Cardiac muscle cell (in vitro differentiated cells and primary cell): ENCODE results near the gene SERTAD1. TPM values are rescaled to one million over a fixed set of nuclear protein-coding genes. Genes with fewer than 3 reads are reported as not detected.

ENCODE experiments used
- DNase-seq, 2 donors: peaks; one replicate each; pipeline versions ENCODE4 v3.0.0 to v3.0.0-alpha.2; 2010 to 2017; ENCODE audit warnings: low read depth in 1 of 2, low spot score in 1 of 2
- H3K27ac ChIP-seq: fragments of 200-600 bp; sonication (generic); 2 replicates; pipeline ENCODE4 v1.5.1; 2016
- H3K27me3 ChIP-seq: fragments of 200-600 bp; sonication (generic); 2 replicates; pipeline ENCODE4 v1.6.0; 2016; ENCODE audit warnings: control low read depth
- H3K36me3 ChIP-seq: fragments of 200-600 bp; sonication (generic); 2 replicates; pipeline ENCODE4 v1.5.1; 2016; ENCODE audit warnings: control low read depth
- H3K4me1 ChIP-seq: fragments of 200-600 bp; sonication (generic); 2 replicates; pipeline ENCODE4 v1.8.1; 2017; ENCODE audit warnings: low read depth, mild to moderate bottlenecking, mixed run types
- H3K4me3 ChIP-seq: fragments of 200-600 bp; sonication (generic); 2 replicates; pipeline ENCODE4 v1.5.1; 2016; ENCODE audit warnings: mild to moderate bottlenecking
- H3K9me3 ChIP-seq: fragments of 200-600 bp; sonication (generic); 2 replicates; pipeline ENCODE4 v1.5.1; 2017; ENCODE audit warnings: low read depth, mild to moderate bottlenecking, control low read depth
- polyA plus RNA-seq: library from polyadenylated mRNA; unstranded; fragments of >200 nt; fragmentation: Nextera tagmentation; extraction: Ambion mirVana; gene quantifications from 2 replicates; pipeline ENCODE4 v1.2.1, GENCODE V29; 2016
- total RNA-seq: library from RNA; depleted of rRNA; stranded (reverse); fragments of >200 nt; gene quantifications from 2 replicates; pipeline ENCODE4 v1.2.3, GENCODE V29; 2016
- TF ChIP-seq, protein P1 (sequence below): IDR thresholded peaks from 2 replicates; pipeline ENCODE4 v1.5.1; 2012; ENCODE audit warnings: low read depth, mild to moderate bottlenecking, low read length

The SERTAD1 gene
- total and polyA plus RNA-seq, 2 experiments from 2014 or later: 18.8 to 19.5 TPM

DNA sequence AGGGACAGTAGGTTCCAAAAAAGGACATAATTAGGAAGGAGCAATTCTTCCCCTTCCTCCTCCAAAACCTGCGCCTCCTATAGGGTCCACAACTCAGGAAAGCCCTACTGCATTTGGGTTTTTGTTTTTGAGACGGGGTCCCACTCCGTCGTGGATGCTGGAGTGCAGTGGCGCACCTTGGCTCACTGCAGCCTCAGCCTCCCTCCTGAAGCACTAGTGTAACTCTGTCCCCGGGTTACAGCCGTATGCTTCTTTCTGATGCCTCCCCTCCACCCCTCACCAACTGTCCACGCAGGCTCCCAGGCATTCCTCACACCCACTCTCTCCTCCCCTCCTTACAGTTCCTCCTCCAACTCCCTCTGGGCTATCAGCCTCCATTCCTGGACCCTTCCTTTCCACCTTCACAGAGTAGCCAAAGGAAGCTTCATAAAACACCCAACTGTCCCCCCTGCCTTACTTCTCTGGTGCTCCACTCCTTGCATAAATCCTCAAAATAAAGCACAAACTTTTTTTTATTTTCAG is 20.5 kb upstream of the SERTAD1 start:
- peaks cover 10% of the 10 kb centered on the region for H3K36me3 ChIP-seq
- H3K4me3 ChIP-seq: no peak overlapping the region
- TF ChIP-seq, protein P1, sequence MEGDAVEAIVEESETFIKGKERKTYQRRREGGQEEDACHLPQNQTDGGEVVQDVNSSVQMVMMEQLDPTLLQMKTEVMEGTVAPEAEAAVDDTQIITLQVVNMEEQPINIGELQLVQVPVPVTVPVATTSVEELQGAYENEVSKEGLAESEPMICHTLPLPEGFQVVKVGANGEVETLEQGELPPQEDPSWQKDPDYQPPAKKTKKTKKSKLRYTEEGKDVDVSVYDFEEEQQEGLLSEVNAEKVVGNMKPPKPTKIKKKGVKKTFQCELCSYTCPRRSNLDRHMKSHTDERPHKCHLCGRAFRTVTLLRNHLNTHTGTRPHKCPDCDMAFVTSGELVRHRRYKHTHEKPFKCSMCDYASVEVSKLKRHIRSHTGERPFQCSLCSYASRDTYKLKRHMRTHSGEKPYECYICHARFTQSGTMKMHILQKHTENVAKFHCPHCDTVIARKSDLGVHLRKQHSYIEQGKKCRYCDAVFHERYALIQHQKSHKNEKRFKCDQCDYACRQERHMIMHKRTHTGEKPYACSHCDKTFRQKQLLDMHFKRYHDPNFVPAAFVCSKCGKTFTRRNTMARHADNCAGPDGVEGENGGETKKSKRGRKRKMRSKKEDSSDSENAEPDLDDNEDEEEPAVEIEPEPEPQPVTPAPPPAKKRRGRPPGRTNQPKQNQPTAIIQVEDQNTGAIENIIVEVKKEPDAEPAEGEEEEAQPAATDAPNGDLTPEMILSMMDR: no peak
- peak overlapping the region; percentile 52 for H3K27ac ChIP-seq
- H3K4me1 ChIP-seq: peaks cover 11% of the 10 kb centered on the region
- no peaks in the 10 kb centered on the region for H3K9me3 ChIP-seq
- DNase-seq: no peak
- no peaks in the 10 kb centered on the region for H3K27me3 ChIP-seq

DNA sequence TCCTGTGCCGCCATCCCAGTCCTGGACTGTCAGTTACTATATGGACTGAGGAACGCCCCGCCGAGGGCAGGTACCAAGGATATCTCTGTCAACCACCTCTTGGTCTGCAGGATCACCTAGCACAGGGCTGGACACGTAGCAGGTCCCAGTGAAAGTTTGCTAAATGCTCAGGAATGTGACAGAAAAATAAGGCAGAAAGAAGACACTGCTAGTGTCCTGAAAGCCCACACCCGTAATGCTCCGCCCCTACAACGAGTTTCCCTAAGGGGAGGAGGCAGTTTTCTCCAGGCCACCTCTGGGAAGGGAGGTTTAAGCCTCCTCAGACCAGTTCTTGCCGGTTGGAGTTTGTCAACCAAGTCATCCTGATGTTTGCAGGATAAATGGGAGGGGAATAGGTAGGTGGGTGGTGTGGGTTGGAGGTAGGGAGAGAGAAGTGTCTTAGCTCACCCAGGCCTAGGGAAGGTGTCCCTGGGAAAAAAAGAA is 20.0 kb upstream of the SERTAD1 start:
- Histone ChIP-seq H3K27ac (peak overlapping the region; percentile 52), H3K27me3 (no peaks in the 10 kb centered on the region), H3K4me3 (no peak overlapping the region), H3K36me3 (peaks cover 15% of the 10 kb centered on the region), H3K4me1 (peaks cover 11% of the 10 kb centered on the region), H3K9me3 (no peaks in the 10 kb centered on the region)
- DNase-seq: no peak
- TF ChIP-seq, protein P1: no peak

DNA sequence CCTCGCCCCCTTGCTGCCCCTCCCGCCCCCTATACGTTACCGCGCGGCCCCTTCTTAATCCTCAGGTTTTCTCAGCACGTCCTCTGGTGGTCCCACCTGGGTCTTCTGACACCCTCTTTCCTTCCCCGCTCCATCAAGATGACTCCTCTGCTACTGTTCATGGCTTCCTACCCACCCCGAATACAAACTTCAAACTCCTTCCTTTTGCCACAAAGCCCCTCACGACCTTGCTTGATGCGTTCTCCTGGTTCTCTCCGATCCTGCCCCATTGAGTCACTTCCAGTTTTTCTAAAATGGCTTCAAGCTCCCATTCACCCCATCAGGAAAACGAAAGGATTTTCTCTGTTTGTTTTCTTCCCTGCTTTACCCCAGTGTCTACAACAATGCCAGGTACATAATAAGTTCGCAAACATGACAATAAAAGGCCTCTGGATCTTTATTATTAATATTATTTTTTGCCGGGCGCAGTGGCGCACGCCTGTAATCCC is 19.1 kb upstream of the SERTAD1 start:
- H3K27me3 ChIP-seq: no peaks in the 10 kb centered on the region
- peak overlapping the region; percentile 93 for H3K27ac ChIP-seq
- H3K4me3 ChIP-seq: peak overlapping the region; percentile 93
- peaks cover 20% of the 10 kb centered on the region for H3K36me3 ChIP-seq
- DNase-seq: no peak
- TF ChIP-seq, protein P1: peak; percentile 26
- H3K9me3 ChIP-seq: no peaks in the 10 kb centered on the region
- H3K4me1 ChIP-seq: peaks cover 11% of the 10 kb centered on the region

DNA sequence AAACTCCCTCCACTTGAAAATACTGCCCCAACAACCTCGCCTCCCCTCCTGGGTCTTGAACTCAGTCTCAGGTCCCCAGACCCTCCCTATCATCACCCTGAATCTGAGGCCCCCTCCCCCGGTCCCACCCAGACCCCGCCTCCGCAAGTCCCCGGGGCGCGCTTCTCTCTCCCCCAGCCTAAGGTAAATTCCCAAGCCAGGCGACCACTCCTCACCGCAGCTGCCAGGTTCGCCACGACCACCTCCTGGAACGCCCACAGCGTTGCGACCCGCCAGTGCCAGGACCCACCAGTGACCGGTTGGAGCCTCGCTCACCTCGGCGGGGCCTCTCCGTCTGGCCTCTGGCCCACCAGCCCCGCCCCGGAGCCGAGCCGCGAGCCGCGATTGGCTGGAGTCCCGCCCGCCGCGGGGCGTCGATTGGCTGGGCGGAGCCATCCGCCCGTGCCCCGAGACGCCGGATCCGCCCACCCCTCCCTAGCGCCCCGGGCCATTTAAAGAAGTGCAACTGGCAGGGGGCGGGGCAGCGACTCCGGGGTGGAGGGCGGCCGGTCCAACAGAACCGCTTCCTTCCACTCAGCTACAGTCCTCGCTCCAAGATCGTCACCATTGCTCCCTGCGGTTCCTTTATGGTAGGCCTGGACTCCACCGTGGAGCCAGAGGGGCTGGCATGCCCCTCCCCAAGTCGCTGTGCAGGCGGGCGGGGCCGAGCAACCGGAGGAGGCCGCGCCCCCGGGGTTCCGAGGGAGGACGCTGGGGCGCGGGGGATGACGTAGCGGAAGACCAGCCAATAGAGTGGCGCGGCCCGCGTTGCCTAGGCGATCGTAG is 18.4 kb upstream of the SERTAD1 start, which contains the start of gene SERTAD3:
SERTAD3 (minus strand) TSS at position 336 of the 825 bp plus-strand sequence. CDS start 2,255 bp downstream, outside the sequence.
- Histone ChIP-seq H3K36me3 (peaks cover 20% of the 10 kb centered on the region), H3K4me1 (peaks cover 11% of the 10 kb centered on the region), H3K9me3 (no peaks in the 10 kb centered on the region)

DNA sequence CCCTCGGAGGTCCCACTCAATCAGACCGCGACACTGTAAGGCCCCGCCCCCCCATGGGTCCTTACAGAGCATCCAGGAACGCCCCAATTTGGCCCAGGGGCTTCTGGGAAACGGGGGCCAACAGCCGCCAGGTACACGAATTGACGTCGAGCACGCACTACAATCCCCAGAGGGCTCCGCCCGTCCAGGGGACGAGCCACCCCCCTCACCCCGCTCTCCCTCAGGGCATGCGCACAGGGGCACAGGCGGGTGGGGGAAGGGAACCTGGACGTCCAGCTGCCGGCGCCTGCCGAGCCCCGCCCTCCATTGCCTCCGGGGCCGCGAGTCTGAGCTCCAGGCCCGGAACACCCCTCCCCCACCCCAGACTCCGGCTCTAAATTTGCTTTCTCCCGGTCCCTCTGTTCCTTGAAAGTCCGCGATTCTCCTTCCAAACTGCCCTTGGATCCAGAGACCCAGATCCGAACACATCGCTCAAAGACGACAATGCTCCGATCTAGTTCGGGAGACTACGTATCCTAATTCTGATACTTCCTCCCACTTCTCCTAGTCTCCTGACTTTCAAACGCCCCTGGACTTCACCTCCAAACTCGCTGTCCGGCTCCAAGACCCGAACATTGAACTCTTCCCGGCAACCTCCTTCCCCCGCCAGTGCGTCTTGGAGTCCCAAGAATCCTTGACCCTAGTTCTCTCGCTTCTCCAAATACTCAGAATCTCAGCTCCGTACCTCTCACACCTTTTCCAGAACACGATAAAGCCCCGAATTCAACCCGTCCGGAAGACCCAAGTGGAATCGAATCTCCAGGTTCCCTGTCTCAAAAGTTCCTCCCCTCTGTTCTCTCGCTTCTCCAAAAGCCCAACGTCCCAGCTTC is 17.6 kb upstream of the SERTAD1 start:
- no peaks in the 10 kb centered on the region for H3K27me3 ChIP-seq
- DNase-seq: peak; percentile 100

More for the DNA sequence above, 18.4 kb upstream of the SERTAD1 start, which contains the start of gene SERTAD3:
- Histone ChIP-seq H3K27ac (peak within 1 kb of the TSS; percentile 93), H3K27me3 (no peaks in the 10 kb centered on the region), H3K4me3 (peak within 1 kb of the TSS; percentile 93)
- DNase-seq: peak; percentile 98 to 99
- TF ChIP-seq, protein P1: no peak

More for the DNA sequence above, 17.6 kb upstream of the SERTAD1 start:
- peaks cover 20% of the 10 kb centered on the region for H3K36me3 ChIP-seq
- no peaks in the 10 kb centered on the region for H3K9me3 ChIP-seq
- peaks cover 11% of the 10 kb centered on the region for H3K4me1 ChIP-seq
- peak overlapping the region; percentile 93 for H3K27ac ChIP-seq
- TF ChIP-seq, protein P1: no peak
- peak overlapping the region; percentile 93 for H3K4me3 ChIP-seq
